Epithelial cell of proximal tubule (primary cell): Measurements from ENCODE around the gene ADCY3. TPM values are rescaled to one million over a fixed set of nuclear protein-coding genes. Genes with fewer than 3 reads are reported as not detected.

ENCODE experiments used
- DNase-seq: peaks from one replicate; pipeline ENCODE4 v3.0.0-alpha.2; 2011; ENCODE audit warnings: low read depth
- H3K4me3 ChIP-seq: 2 replicates; pipeline ENCODE4 v1.5.1; 2011; ENCODE audit warnings: low read depth, mild to moderate bottlenecking, low read length
- total RNA-seq: library from RNA; depleted of rRNA; stranded (reverse); fragments of >200 nt; gene quantifications from 2 replicates; pipeline ENCODE4 v1.2.3, GENCODE V29; 2015
- TF ChIP-seq, protein P1 (sequence below): conservative IDR thresholded peaks from 2 replicates; pipeline ENCODE4 v1.5.1; 2012; ENCODE audit warnings: low read depth, mild to moderate bottlenecking, low read length

The ADCY3 gene
- total RNA-seq, 1 donor from 2014 or later = 18.7 TPM

DNA sequence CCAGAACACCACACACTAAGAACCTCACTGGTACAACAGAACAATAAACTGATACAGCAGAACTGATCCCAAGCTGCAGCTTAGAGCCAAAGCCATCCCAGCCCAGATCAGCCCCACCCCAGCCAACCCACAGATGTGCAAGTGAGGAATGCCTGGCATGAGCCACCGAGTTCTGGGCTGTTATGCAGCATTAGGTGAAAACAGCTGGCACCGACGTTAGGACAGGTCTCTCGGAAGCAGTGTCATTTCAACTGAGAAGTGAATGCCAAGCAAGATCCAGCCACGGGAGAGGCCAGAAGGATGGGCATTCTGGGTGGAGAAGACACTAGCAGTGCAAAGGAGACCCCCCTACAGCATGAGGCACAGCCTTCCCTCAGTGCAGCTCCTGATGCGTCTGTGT, 38.9 kb downstream of the ADCY3 start:
- H3K4me3 ChIP-seq = no peak overlapping the region
- TF ChIP-seq, protein P1, sequence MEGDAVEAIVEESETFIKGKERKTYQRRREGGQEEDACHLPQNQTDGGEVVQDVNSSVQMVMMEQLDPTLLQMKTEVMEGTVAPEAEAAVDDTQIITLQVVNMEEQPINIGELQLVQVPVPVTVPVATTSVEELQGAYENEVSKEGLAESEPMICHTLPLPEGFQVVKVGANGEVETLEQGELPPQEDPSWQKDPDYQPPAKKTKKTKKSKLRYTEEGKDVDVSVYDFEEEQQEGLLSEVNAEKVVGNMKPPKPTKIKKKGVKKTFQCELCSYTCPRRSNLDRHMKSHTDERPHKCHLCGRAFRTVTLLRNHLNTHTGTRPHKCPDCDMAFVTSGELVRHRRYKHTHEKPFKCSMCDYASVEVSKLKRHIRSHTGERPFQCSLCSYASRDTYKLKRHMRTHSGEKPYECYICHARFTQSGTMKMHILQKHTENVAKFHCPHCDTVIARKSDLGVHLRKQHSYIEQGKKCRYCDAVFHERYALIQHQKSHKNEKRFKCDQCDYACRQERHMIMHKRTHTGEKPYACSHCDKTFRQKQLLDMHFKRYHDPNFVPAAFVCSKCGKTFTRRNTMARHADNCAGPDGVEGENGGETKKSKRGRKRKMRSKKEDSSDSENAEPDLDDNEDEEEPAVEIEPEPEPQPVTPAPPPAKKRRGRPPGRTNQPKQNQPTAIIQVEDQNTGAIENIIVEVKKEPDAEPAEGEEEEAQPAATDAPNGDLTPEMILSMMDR = no peak
- DNase-seq = no peak

DNA sequence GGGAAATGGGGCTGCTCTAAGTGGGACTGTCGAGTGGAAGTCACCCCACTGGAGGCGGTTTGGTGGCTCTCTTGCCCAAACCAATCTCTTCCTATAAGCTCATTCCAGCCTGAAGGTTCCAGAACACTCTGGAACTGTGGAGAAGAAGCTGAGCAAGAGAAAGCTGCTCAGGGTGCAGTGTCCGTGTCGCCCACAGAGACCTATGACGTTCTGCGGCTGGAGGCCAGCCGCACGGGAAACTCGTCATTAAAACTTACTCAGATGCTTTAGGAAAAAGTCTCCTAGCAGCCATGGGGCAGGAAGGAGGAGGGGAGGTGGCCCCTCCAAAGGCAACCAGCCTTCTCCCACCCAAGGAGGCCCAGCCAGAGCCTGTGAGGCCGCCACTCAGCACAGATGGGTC, 41.7 kb downstream of the ADCY3 start:
- TF ChIP-seq, protein P1 = no peak
- no peak for DNase-seq
- H3K4me3 ChIP-seq = no peak overlapping the region

DNA sequence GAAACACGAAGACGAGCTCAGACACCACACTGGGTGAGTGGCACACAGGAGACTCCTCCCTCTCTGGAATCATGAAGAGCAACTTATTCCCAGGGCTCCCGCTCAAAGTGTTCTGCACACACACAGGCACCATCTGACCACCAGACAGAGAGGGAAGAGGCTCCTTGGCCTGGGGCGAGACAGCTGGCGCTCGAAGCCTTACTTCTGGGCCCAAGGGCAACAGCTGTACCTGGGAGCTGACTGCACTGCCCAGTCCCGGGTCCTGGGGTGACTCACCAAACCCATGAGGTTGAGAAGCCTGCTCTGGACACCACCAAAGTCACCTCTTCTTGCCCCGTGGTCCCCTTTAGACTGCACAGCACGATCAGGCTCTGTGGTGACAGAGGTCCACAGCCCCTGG, 42.4 kb downstream of the ADCY3 start:
- no peak overlapping the region for H3K4me3 ChIP-seq
- DNase-seq = no peak
- TF ChIP-seq, protein P1 = no peak

DNA sequence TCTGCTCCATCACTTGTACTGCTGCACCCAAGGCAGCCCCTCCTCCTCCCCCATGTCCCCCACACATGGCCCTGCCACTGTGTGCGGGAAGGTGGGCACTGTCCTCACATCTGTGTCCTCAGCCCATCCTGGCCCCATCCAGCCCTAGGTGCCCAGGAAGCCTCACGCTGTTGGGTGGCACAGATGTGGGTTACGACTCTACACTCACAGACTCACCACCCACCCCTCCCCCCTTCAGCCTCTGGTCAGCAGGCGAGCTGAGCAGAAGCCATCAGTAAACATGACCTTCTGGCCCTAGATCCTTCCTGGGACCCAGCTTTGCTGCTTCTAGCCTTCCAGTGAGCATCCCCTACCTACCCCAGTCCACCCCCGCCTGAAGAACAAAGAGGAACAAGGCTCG, 43.0 kb downstream of the ADCY3 start:
- no peak overlapping the region for H3K4me3 ChIP-seq
- TF ChIP-seq, protein P1 = no peak
- DNase-seq = no peak

DNA sequence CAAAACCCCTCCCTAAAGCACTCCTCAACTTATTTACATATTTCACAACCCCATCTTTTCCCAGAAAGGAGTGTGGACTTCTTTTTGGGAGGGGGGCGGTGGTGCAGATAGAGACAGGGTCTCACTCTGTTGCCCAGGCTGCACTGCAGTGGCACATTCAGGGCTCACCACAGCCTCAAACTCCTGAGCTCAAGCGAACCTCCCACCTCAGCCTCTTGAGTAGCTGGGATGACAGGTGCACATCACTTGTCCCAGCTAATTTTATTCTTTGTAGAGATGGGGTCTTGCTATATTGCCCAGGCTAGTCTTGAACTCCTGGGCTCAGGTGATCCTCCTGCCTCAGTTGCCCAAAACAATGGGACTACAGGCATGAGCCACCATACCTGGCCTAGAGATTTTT, 44.1 kb downstream of the ADCY3 start:
- DNase-seq = no peak

DNA sequence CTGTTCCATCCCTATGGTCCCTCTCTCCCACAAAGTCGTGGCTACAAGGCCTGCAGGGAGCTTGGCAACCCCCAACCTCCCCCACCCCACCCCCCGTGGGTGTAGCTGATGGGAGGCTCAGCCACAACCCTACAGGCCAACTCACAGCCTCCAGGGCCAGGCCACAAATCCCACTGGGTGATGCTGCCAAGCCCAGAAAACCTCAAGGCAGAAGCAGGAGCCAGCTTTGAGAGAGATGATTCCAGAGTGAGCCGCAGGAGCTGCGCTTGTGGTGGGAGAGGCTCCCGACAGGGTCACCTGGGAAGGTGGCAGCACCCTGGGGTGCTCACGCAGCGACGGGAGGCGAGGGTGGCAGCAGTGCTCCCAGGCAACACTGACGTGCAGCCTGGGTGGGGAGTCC, 44.8 kb downstream of the ADCY3 start:
- no peak overlapping the region for H3K4me3 ChIP-seq
- no peak for DNase-seq
- TF ChIP-seq, protein P1 = no peak

More for the DNA sequence above, 44.1 kb downstream of the ADCY3 start:
- TF ChIP-seq, protein P1 = no peak
- no peak overlapping the region for H3K4me3 ChIP-seq

DNA sequence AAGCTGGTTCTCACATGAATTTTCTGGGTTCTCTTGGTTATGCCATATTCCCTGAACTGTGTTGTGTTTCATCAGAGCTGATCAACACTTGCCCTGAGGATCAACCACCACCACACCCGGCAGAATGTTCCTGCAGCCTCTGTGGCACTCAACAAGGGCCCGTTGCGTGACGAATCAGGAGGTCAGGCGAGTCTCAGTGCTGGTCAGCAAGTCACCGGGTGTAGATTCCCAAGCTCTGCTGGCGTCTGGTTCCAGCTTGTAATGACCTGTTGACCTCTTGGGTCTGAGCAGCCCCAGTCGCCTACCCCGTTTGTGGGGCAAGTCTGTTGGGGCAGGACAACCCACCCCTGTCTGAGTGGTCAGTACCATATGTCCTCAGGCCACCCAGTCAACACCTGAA, 46.0 kb downstream of the ADCY3 start:
- TF ChIP-seq, protein P1 = no peak
- no peak overlapping the region for H3K4me3 ChIP-seq
- no peak for DNase-seq
